Stomach smooth muscle (tissue), 2 donors: ENCODE data around the gene AMZ1.
"Not testable (repeated sequence)": the region's sequence is repeated elsewhere in the genome, so short reads cannot be mapped to it uniquely, and the experiment has no call there.

Source experiments
- H3K27ac ChIP-seq: one replicate; pipeline ENCODE4 v1.7.0; 2013; ENCODE audit warnings: mild to moderate bottlenecking, low read length, inconsistent platforms
- H3K27me3 ChIP-seq, 2 donors: one replicate each; pipeline ENCODE4 v1.7.0; 2013; ENCODE audit warnings: low read length in 2 of 2; ENCODE audit not compliant: insufficient read depth in 2 of 2, control insufficient read depth in 1 of 2
- H3K36me3 ChIP-seq, 2 donors: one replicate each; pipeline ENCODE4 v1.7.0; 2013; ENCODE audit warnings: low read length in 2 of 2; ENCODE audit not compliant: control insufficient read depth in 2 of 2, insufficient read depth in 2 of 2
- H3K4me1 ChIP-seq: one replicate; pipeline ENCODE4 v1.7.0; 2013; ENCODE audit warnings: low read length; ENCODE audit not compliant: control insufficient read depth, insufficient read depth
- H3K4me3 ChIP-seq, 2 donors: one replicate each; pipeline ENCODE4 v1.7.0; 2013; ENCODE audit warnings: low read length in 2 of 2
- H3K9ac ChIP-seq, 2 donors: one replicate each; pipeline ENCODE4 v1.7.0; 2013; ENCODE audit warnings: low read length in 2 of 2, mild to moderate bottlenecking in 1 of 2
- H3K9me3 ChIP-seq, 2 donors: one replicate each; pipeline ENCODE4 v1.7.0; 2013; ENCODE audit warnings: low read length in 2 of 2; ENCODE audit not compliant: control insufficient read depth in 2 of 2
- donor health status: healthy.
- donor health status: Pancreatic carcinoma.

AMZ1 gene

DNA sequence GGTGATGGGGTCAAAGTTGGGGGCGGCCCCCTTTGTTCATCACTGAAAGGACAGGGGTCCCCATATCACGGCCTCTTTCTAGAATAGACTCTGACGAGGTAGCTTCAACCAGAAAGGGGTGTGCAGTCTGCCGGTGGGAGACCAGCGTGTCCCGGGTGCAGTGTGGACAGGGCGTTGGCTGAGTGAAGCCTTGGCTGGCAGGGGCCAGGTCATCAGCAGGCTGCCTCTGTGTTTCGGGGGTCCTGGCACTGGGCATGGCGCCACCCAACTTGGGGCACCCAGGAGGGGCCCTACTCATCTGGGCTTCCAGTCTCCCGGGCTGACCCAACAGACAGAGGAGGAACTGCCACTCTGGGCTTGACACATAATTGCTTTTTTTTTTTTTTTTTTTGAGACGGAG, 3.5 kb upstream of the AMZ1 start:
- Histone ChIP-seq H3K9ac (no peak overlapping the region), H3K9me3 (no peaks in the 10 kb centered on the region), H3K27ac (no peak overlapping the region), H3K27me3 (peaks cover 39 to 54% of the 10 kb centered on the region in 2 donors), H3K4me1 (peaks cover 13% of the 10 kb centered on the region), H3K36me3 (no peaks in the 10 kb centered on the region), H3K4me3 (no peak overlapping the region)

DNA sequence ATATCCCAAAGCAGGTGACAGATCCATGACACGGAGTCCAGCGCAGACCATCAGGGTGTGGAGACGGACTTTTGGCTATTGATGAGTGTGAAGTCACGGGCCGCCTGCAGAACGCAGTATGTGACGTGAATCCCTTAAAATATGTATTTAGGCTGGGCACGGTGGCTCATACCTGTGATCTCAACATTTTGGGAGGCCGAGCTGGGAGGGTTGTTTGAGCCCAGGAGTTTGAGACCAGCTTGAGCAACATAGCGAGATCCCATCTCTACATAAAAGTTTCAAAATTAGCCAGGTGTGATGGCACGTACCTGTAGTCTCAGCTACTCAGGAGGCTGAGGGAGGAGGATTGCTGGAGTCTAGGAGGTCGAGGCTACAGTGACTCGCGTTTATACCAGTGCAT, 1.9 kb upstream of the AMZ1 start:
- Histone ChIP-seq H3K36me3 (no peaks in the 10 kb centered on the region), H3K27me3 (peaks cover 26 to 48% of the 10 kb centered on the region in 2 donors), H3K4me1 (peaks cover 13% of the 10 kb centered on the region), H3K27ac (no peak overlapping the region), H3K9me3 (no peaks in the 10 kb centered on the region), H3K4me3 (no peak overlapping the region), H3K9ac (no peak overlapping the region)

GRCh38 chr7:2687338-2687869, 598 bp upstream of the AMZ1 start:
- peaks cover 26 to 36% of the 10 kb centered on the region in 2 donors for H3K27me3 ChIP-seq
- peak overlapping the region in 1 of 2 donors; percentile 40 for H3K4me3 ChIP-seq
- peaks cover 13% of the 10 kb centered on the region for H3K4me1 ChIP-seq
- no peak overlapping the region for H3K9ac ChIP-seq
- H3K27ac ChIP-seq: no peak overlapping the region
- H3K36me3 ChIP-seq: no peaks in the 10 kb centered on the region
- no peaks in the 10 kb centered on the region for H3K9me3 ChIP-seq

GRCh38 chr7:2688409-2689342, 674 bp downstream of the AMZ1 start:
- H3K27ac ChIP-seq: no peak overlapping the region
- H3K9me3 ChIP-seq: no peaks in the 10 kb centered on the region
- no peaks in the 10 kb centered on the region for H3K36me3 ChIP-seq
- H3K27me3 ChIP-seq: peaks cover 23 to 35% of the 10 kb centered on the region in 2 donors
- H3K9ac ChIP-seq: no peak overlapping the region
- H3K4me3 ChIP-seq: peak overlapping the region in 1 of 2 donors; percentile 15
- peaks cover 13% of the 10 kb centered on the region for H3K4me1 ChIP-seq

GRCh38 chr7:2689343-2689847, 1.4 kb downstream of the AMZ1 start:
- no peak overlapping the region for H3K4me3 ChIP-seq

DNA sequence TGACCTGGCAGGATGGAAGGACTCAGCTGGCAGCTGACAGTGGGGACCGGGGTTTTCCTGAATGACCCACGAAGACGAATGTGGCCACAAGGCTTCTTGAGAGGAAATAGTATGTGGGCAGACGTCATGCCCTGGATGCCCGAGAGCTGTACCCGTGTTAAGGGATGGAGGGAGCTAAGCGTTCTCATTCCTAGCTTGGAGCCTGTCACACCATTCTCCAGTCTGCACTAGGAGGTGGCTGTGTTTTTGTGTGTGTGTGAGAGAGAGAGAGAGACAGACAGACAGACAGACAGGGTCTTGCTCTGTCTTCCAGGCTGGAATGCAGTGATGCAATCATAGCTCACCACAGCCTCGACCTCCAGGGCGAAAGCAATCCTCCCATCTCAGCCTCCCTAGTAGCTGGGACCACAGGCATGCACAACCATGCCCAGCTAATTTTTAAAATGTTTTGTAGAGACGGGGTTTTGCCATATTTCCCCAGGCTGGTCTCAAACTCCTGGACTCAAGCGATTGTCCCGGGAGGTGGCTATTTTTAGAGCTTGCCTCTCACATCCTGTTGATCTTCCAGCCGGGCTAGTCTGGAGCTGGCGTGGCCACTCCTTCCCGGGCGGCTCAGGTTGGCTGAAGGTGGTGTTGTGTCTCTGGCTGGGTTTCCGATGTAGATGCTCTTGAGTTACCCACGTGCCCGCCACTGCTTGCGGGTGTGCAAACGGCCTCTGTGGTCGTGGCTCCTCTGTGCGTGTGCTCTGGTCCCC, 2.1 kb downstream of the AMZ1 start:
- no peak overlapping the region for H3K4me3 ChIP-seq
- no peak overlapping the region for H3K27ac ChIP-seq
- no peaks in the 10 kb centered on the region for H3K36me3 ChIP-seq
- peaks cover 20 to 35% of the 10 kb centered on the region in 2 donors for H3K27me3 ChIP-seq
- H3K9me3 ChIP-seq: no peaks in the 10 kb centered on the region
- H3K9ac ChIP-seq: no peak overlapping the region
- H3K4me1 ChIP-seq: peaks cover 13% of the 10 kb centered on the region

More at GRCh38 chr7:2689343-2689847, 1.4 kb downstream of the AMZ1 start:
- peaks cover 13% of the 10 kb centered on the region for H3K4me1 ChIP-seq
- H3K9me3 ChIP-seq: no peaks in the 10 kb centered on the region
- no peak overlapping the region for H3K27ac ChIP-seq
- no peak overlapping the region for H3K9ac ChIP-seq
- peaks cover 21 to 35% of the 10 kb centered on the region in 2 donors for H3K27me3 ChIP-seq
- H3K36me3 ChIP-seq: no peaks in the 10 kb centered on the region

DNA sequence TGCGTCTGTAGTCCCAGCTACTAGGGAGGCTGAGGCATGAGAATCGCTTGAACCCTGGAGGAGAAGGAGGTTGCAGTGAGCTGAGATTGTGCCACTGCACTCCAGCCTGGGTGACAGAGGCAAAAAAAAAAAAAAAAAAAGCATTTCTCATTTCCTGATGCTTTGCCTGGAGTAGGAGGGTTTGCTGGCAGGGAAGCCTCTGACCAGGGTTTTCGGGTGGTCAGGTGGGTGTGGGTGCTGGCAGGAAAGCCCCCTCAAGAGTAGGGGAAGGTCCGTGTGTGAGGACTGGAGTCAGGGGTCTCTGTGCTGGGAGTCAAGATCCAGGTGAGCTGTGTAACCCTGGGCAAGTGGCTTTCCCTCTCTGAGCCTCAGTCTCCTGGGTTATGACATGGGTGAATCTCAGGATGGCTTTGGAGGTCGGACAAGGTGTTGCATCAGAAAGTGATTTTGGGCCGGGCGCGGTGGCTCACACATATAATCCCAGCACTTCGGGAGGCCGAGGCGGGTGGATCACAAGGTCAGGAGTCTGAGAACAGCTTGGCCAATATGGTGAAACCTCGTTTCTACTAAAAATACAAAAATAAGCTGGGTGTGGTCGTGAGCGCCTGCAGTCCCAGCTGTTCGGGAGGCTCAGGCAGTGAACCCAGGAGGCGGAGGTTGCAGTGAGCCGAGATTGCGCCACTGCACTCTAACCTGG, 3.2 kb downstream of the AMZ1 start:
- peaks cover 17 to 31% of the 10 kb centered on the region in 2 donors for H3K27me3 ChIP-seq
- no peak overlapping the region for H3K9ac ChIP-seq
- no peaks in the 10 kb centered on the region for H3K9me3 ChIP-seq
- no peak overlapping the region for H3K4me3 ChIP-seq
- H3K36me3 ChIP-seq: no peaks in the 10 kb centered on the region
- peaks cover 13% of the 10 kb centered on the region for H3K4me1 ChIP-seq
- H3K27ac ChIP-seq: no peak overlapping the region

- peaks cover 14 to 26% of the 10 kb centered on the region in 2 donors for H3K27me3 ChIP-seq
- H3K9ac ChIP-seq, H3K4me3 ChIP-seq, H3K9me3 ChIP-seq, H3K36me3 ChIP-seq, H3K27ac ChIP-seq: not testable (repeated sequence)
- H3K4me1 ChIP-seq: peaks cover 13% of the 10 kb centered on the region
Measured at GRCh38 chr7:2691932-2692439, 4.0 kb downstream of the AMZ1 start.

- Histone ChIP-seq H3K9me3 (no peaks in the 10 kb centered on the region), H3K4me3 (no peak overlapping the region), H3K9ac (no peak overlapping the region), H3K27me3 (peaks cover 9 to 21% of the 10 kb centered on the region in 2 donors), H3K27ac (no peak overlapping the region), H3K36me3 (no peaks in the 10 kb centered on the region), H3K4me1 (peaks cover 12% of the 10 kb centered on the region)
Measured at GRCh38 chr7:2692543-2692942, 4.5 kb downstream of the AMZ1 start.
